ENCODE data around the gene ME3. TPM values are rescaled to one million over a fixed set of nuclear protein-coding genes. Genes with fewer than 3 reads are reported as not detected.
"Not testable (repeated sequence)": the region's sequence is repeated elsewhere in the genome, so short reads cannot be mapped to it uniquely, and the experiment has no call there.

The ME3 gene
- total RNA-seq, 1 experiment from 2014 or later = 13.0 TPM

- DNase-seq (ENCODE audit: extremely low read depth, low read depth) = no peak
These were observed 227.4 kb downstream of the ME3 start for GRCh38 chr11:86444981-86445380.

GRCh38 chr11:86443415-86443814, 229.0 kb downstream of the ME3 start:
- DNase-seq (ENCODE audit: extremely low read depth, low read depth) = no peak

DNA sequence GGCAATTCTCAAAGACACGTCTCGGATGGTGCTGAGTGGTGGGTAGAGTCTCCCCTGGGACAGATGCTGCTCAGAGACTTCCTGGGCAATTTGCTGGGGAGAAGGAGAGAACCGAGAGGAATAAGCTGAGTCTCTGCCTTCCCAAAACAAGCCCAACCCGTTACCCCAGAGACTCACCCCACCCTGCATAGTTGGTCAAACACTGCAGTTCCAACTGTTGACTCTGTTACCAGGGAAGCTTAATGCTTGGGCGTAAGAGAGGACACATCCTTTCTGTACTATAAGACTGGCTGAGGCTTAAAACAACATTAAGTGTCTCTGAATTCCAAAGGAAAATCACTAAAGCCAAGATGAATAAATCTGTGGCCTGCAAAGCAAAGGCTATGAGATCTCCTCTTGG, 229.6 kb downstream of the ME3 start:
- no peak for DNase-seq (ENCODE audit: extremely low read depth, low read depth)

DNA sequence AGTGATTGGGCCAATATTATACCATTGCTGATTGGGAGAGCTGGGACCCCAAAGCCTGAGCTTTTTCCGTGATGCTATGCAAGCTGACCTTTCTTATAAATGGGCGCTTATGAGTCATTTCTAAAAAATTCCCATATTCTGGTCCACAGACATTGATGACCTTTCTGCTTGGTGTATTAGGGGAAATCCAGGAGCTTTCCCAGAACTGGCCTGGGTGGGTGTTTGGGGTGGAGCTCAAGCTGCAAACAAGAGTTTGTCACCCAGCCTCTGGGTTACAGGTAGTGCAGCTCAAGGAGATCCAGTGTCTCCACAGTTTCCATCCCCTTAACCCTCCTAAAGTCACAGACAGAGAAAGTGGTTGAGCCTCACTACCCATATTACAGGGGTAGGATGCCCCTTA, 230.0 kb downstream of the ME3 start:
- no peak for DNase-seq (ENCODE audit: extremely low read depth, low read depth)

DNA sequence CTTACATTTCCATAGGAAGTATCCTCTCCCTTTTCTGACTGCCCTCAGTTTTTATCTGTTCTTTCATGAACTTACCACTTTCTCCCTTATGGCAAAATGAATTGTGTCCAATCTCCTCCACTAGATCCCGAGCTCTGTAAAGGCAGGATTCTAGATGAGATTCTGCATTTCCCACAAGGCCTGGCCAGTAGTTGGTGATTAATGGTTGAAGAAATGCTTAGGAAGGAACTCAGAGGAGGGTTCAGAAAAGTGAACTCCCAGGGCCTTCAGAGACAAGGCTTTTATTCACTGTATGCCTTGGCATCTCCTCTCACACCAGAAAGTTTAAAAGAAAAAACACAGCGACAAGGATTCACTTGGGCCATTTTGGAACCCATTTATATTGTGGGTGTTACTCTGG, 231.6 kb downstream of the ME3 start:
- no peak for DNase-seq (ENCODE audit: extremely low read depth, low read depth)

- DNase-seq (ENCODE audit: extremely low read depth, low read depth) = no peak
These were observed 232.1 kb downstream of the ME3 start for GRCh38 chr11:86440305-86440716.

DNA sequence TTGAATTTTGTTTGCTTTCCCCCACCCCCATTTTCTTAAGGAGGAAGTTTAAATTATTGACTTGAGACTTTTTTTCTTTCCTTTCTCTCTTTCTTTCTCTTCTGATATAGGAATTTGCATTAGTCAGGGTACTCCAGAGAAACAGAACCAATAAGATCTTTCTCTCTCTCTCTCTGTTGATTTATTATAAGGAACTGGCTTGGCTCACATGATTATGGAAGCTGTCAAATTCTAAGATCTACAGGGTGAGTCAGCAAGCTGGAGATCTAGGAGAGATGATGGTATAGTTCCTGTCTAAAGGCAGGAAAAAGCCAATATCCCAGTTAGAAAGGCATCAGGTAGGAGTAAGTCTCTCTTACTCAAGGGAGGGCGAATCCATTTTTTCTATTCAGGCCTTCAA, 233.7 kb downstream of the ME3 start:
- DNase-seq (ENCODE audit: extremely low read depth, low read depth) = no peak

GRCh38 chr11:86435711-86436110, 236.7 kb downstream of the ME3 start:
- DNase-seq (ENCODE audit: extremely low read depth, low read depth) = no peak

GRCh38 chr11:86433361-86434095, 238.9 kb downstream of the ME3 start:
- not testable (repeated sequence) for DNase-seq (ENCODE audit: extremely low read depth, low read depth)

GRCh38 chr11:86431258-86431657, 241.2 kb downstream of the ME3 start:
- peak; percentile 18 for DNase-seq (ENCODE audit: extremely low read depth, low read depth)

GRCh38 chr11:86427441-86427840, 245.0 kb downstream of the ME3 start:
- no peak for DNase-seq (ENCODE audit: extremely low read depth, low read depth)

DNA sequence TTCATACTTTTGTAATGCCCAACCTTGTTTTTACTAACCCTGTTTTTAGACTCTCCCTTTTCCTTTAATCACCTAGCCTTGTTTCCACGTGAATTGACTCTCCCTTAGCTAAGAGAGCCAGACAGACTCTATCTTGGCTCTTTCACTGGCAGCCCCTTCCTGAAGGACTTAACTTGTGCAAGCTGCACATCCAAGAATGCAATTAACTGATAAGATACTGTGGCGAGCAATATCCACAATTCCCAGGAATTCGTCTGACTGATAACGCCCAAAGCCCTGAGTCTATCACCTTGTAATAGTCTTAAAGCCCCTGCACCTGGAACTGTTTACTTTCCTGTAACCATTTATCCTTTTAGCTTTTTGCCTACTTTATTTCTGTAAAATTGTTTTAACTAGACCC, 248.9 kb downstream of the ME3 start:
- not testable (repeated sequence) for DNase-seq (ENCODE audit: extremely low read depth, low read depth)

DNA sequence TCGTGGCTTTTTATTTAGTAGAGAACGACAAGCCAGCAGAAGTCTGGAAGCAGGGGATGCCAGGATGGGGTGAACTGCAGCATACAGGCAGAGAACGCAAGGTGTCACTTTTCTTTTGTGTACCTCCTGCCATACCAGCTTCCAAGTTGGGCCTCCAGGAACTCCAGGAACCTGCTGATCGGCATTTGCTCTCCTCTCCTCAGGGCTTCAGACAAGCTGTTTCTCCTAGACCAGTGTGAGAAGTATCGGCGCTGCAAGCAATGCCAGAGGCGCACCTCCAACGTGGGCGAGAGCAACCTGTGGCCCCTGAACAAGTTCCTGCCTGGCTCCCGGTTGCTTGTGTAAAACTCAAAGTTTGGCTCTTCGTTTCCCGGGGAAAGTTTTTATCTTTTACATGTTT, 250.0 kb downstream of the ME3 start:
- no peak for DNase-seq (ENCODE audit: extremely low read depth, low read depth)

GRCh38 chr11:86421946-86422345, 250.5 kb downstream of the ME3 start:
- no peak for DNase-seq (ENCODE audit: extremely low read depth, low read depth)

DNA sequence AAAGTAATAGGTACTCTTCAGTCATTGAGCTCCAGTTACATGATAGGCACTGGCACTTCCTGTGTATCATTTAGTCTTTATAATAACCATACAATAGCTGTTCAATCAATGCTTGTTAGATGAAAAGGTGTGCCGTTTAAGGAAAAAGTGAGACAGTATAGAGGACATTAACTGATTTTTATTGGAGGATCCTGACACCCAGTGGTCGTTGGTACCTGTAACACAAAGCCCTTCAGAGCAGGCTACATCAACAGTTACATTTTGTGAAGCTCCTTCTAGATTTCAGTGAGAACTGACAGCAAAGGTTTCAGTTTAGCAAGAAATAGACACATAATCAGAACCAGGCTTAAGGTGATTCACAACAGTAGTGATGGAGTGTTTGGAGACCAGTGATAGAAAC, 253.5 kb downstream of the ME3 start:
- DNase-seq (ENCODE audit: extremely low read depth, low read depth) = no peak

DNA sequence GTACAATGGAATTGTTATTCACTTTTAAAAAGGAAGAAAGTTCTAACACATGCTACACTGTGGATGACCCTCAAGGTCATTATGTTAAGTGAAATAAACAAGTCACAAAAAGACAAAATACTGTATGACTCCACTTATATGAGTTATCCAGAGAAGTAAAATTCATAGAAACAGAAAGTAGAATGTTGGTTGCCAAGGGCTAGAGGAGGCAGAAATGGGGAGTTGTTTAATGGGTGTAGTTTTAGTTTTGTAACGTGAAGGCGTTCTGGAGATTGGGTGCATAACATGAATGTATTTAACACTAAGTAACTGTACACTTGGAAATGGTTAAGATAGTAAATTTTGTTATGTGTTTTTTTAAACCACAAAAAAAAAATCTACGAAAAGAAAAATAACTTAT, 253.9 kb downstream of the ME3 start:
- DNase-seq (ENCODE audit: extremely low read depth, low read depth) = no peak

DNA sequence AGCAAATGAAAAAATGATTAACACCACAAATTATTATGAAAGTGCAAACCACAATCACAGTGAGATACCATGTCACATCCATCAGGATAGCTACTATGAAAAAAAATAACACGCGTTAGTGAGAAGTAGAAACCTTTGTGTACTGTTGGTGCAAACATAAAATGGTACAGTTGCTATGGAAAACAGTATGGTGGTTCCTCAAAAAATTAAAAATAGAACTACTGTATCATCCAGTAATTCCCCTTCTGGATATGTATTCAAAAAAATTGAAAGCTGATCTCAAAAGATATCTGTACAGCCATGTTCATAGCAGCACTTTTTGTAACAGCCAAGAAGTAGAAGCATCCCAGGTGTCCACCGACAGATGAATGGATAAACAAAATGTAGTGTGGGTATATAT, 254.3 kb downstream of the ME3 start:
- DNase-seq (ENCODE audit: extremely low read depth, low read depth) = no peak

GRCh38 chr11:86416951-86417350, 255.5 kb downstream of the ME3 start:
- not testable (repeated sequence) for DNase-seq (ENCODE audit: extremely low read depth, low read depth)

- DNase-seq (ENCODE audit: extremely low read depth, low read depth) = no peak
These were observed 255.9 kb downstream of the ME3 start for GRCh38 chr11:86416494-86416893.

GRCh38 chr11:86415026-86415425, 257.4 kb downstream of the ME3 start:
- no peak for DNase-seq (ENCODE audit: extremely low read depth, low read depth)

DNA sequence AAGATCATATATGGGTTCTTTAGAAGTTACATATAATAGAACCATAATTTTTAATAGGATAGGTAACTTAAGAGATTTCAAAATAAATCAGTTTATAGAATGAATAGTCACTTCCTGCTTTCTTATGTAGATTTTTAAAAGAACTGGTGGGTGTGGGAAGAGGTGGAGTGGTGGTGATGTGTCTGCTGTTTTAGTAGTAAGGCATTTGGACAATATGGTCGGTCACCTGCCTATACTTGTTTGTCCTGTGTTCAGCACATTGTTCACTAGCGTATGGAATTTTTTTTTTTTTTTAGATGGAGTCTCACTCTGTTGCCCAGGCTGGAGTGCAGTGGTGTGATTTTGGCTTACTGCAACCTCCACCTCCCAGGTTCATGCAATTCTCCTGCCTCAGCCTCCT, 258.4 kb downstream of the ME3 start:
- no peak for DNase-seq (ENCODE audit: extremely low read depth, low read depth)

- DNase-seq (ENCODE audit: extremely low read depth, low read depth) = no peak
These were observed 263.6 kb downstream of the ME3 start for GRCh38 chr11:86408845-86409244.

DNA sequence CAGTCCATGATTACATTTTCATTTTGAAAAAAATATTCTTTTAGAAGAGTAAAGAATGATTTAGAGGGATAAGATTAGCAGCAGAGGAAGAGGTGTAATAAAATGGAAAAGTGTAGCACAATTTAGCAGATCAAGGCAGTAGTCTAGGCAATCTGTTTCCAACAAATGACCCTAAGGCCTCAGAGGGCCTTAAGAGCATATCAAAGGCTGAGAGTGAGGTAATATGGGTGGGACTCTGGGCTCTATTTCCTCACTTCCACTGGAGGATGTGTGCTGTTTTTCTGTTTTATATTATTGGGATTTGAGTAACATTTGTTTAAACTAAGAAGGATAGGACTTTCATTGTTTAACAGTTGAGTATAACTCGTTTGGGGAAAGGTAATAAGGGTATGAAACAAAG, 269.0 kb downstream of the ME3 start:
- no peak for DNase-seq (ENCODE audit: extremely low read depth, low read depth)

Measured in NCI-H460 (cell line).